CD14-positive monocyte (primary cell): ENCODE measurements around the gene ATP13A3. TPM values are rescaled to one million over a fixed set of nuclear protein-coding genes. Genes with fewer than 3 reads are reported as not detected.

Source experiments
- DNase-seq, 3 donors: peaks; one replicate each; pipeline ENCODE4 v3.0.0-alpha.2; 2011 to 2022
- H2AFZ ChIP-seq: 2 replicates; pipeline ENCODE4 v1.6.0; 2012; ENCODE audit warnings: mild to moderate bottlenecking, low read depth, low read length, inconsistent platforms; ENCODE audit not compliant: insufficient read depth, poor library complexity, severe bottlenecking
- H3K27ac ChIP-seq, 2 donors: 1 replicate in 1 of 2; 2 replicates in 1 of 2; pipeline ENCODE4 v1.5.1; 2012 to 2013; ENCODE audit warnings: low read length in 2 of 2, control low read depth in 1 of 2, inconsistent platforms in 1 of 2, low read depth in 1 of 2, mild to moderate bottlenecking in 1 of 2
- H3K27me3 ChIP-seq, 2 donors: one replicate each; pipeline versions ENCODE4 v1.6.0 to v1.6.1; 2011 to 2013; ENCODE audit warnings: low read length in 2 of 2; ENCODE audit not compliant: control insufficient read depth in 2 of 2, insufficient read depth in 2 of 2
- H3K36me3 ChIP-seq, 2 donors: replicated peaks in 1 of 2; 1 replicate in 1 of 2; 2 replicates in 1 of 2; pipeline versions ENCODE4 v1.5.1 to v1.6.1; 2012 to 2013; ENCODE audit warnings: low read length in 2 of 2, control low read depth in 1 of 2, inconsistent platforms in 1 of 2, mild to moderate bottlenecking in 1 of 2; ENCODE audit not compliant: insufficient read depth in 2 of 2, control insufficient read depth in 1 of 2
- H3K4me1 ChIP-seq, 2 donors: 1 replicate in 1 of 2; 2 replicates in 1 of 2; pipeline versions ENCODE4 v1.5.1 to v1.6.1; 2012 to 2013; ENCODE audit warnings: low read length in 2 of 2, control low read depth in 1 of 2, inconsistent platforms in 1 of 2, mild to moderate bottlenecking in 1 of 2, moderate library complexity in 1 of 2; ENCODE audit not compliant: insufficient read depth in 2 of 2, control insufficient read depth in 1 of 2
- H3K4me2 ChIP-seq: replicated peaks from 2 replicates; pipeline ENCODE3; 2012; ENCODE audit warnings: low read length, moderate library complexity, mild to moderate bottlenecking; ENCODE audit not compliant: poor library complexity, severe bottlenecking; ENCODE audit errors: extremely low read depth
- H3K4me3 ChIP-seq, 3 experiments: fragments of 200-600 bp in 1 of 3; sonication (generic) in 1 of 3; replicated peaks in 1 of 3; 1 replicate in 2 of 3; 2 replicates in 1 of 3; pipeline ENCODE4 v1.5.1; 2011 to 2013; ENCODE audit warnings: low read length in 3 of 3, mild to moderate bottlenecking in 3 of 3, control low read depth in 2 of 3, low read depth in 2 of 3, inconsistent platforms in 1 of 3, moderate library complexity in 1 of 3
- H3K79me2 ChIP-seq: 2 replicates; pipeline ENCODE4 v1.6.0; 2012; ENCODE audit warnings: mild to moderate bottlenecking, control low read depth, inconsistent platforms, low read length, moderate library complexity; ENCODE audit not compliant: insufficient read depth
- H3K9ac ChIP-seq: 2 replicates; pipeline ENCODE4 v1.6.0; 2017; ENCODE audit warnings: low read length, mild to moderate bottlenecking; ENCODE audit not compliant: insufficient read depth, poor library complexity, severe bottlenecking
- H3K9me3 ChIP-seq, 2 donors: replicated peaks in 1 of 2; 1 replicate in 1 of 2; 2 replicates in 1 of 2; pipeline versions ENCODE4 v1.5.1 to v1.6.1; 2012 to 2013; ENCODE audit warnings: low read length in 2 of 2, control low read depth in 1 of 2; ENCODE audit not compliant: control insufficient read depth in 1 of 2, insufficient read depth in 1 of 2
- H4K20me1 ChIP-seq: 2 replicates; pipeline ENCODE4 v1.6.0; 2012; ENCODE audit warnings: mild to moderate bottlenecking, low read length, control low read depth, moderate library complexity; ENCODE audit not compliant: insufficient read depth
- H3K27ac Mint-ChIP-seq, 7 donors: one replicate each; pipeline ENCODE4 v1.8.0; 2020; ENCODE audit warnings: mild to moderate bottlenecking in 7 of 7, mixed read lengths in 7 of 7, moderate library complexity in 6 of 7, inconsistent platforms in 2 of 7
- H3K27me3 Mint-ChIP-seq, 3 donors: one replicate each; pipeline ENCODE4 v1.8.0; 2021 to 2022; ENCODE audit warnings: low read depth in 3 of 3, mild to moderate bottlenecking in 3 of 3, mixed read lengths in 3 of 3, moderate library complexity in 3 of 3, inconsistent platforms in 1 of 3
- H3K36me3 Mint-ChIP-seq, 2 donors: one replicate each; pipeline ENCODE4 v1.8.0; 2020; ENCODE audit warnings: mixed read lengths in 2 of 2, inconsistent platforms in 1 of 2, mild to moderate bottlenecking in 1 of 2
- H3K4me1 Mint-ChIP-seq: one replicate; pipeline ENCODE4 v1.8.0; 2020; ENCODE audit warnings: mild to moderate bottlenecking, mixed read lengths
- H3K4me3 Mint-ChIP-seq, 2 donors: one replicate each; pipeline ENCODE4 v1.8.0; 2020; ENCODE audit warnings: mild to moderate bottlenecking in 2 of 2, mixed read lengths in 2 of 2, moderate library complexity in 1 of 2
- H3K9me3 Mint-ChIP-seq, 7 donors: one replicate each; pipeline ENCODE4 v1.8.0; 2020 to 2022; ENCODE audit warnings: mixed read lengths in 7 of 7, mild to moderate bottlenecking in 6 of 7, moderate library complexity in 6 of 7, inconsistent platforms in 2 of 7
- CTCF ChIP-seq: fragments of 200-600 bp; IDR thresholded peaks from one replicate; pipeline ENCODE4 v1.8.0; 2022; ENCODE audit warnings: antibody characterized with exemption, mild to moderate bottlenecking
- WGBS: methylation state at CpG from one replicate; pipeline ENCODE4 v1.1.5; 2013; ENCODE audit warnings: missing lambda C conversion rate; ENCODE audit not compliant: insufficient coverage; 5-methylcytosine and 5-hydroxymethylcytosine counted together
- intact Hi-C, 2 donors: fragments of 100-400 bp; cut with micrococcal nuclease; formaldehyde crosslinking; loops; one replicate each; pipeline versions ENCODE4 v1.15.0 to v1.15.1; 2023
- polyA plus RNA-seq, 3 donors: library from polyadenylated mRNA; depleted of rRNA in 1 of 3; unstranded in 2 of 3; stranded (reverse) in 1 of 3; fragments of 300-500 nt in 2 of 3; fragments of >200 nt in 1 of 3; fragmentation: Illumina TruSeq in 2 of 3; gene quantifications; 1 replicate in 2 of 3; 2 replicates in 1 of 3; pipeline ENCODE4 v1.2.3, GENCODE V29; 2012 to 2021

Gene ATP13A3
- polyA plus RNA-seq, 3 donors, result 4.7 to 19.5 (median 5.2) TPM

GRCh38 chr3:194390835-194391234, 96.0 kb downstream of the ATP13A3 start:
- DNase-seq, result no peak
- H3K4me2 ChIP-seq, result no peak overlapping the region
- peaks cover 2% of the 10 kb centered on the region for H3K4me1 Mint-ChIP-seq
- peaks cover 0 to under 1% of the 10 kb centered on the region in 2 donors for H3K4me1 ChIP-seq
- H3K9ac ChIP-seq, result no peak overlapping the region
- peak overlapping the region in 1 of 2 donors; percentile 43 for H3K4me3 Mint-ChIP-seq
- no peak for TF ChIP-seq CTCF
- H2AFZ ChIP-seq, result no peak overlapping the region
- intact Hi-C loops, result no loop called here
- no peaks in the 10 kb centered on the region for H3K36me3 ChIP-seq
- peaks cover 0 to 6% of the 10 kb centered on the region in 2 donors for H3K9me3 ChIP-seq
- peaks cover 23 to 40% (median 38%) of the 10 kb centered on the region in 3 donors for H3K27me3 Mint-ChIP-seq
- no peak overlapping the region for H3K27ac ChIP-seq
- H3K4me3 ChIP-seq, result no peak overlapping the region
- peaks cover 6 to 21% of the 10 kb centered on the region in 2 donors for H3K27me3 ChIP-seq
- no peaks in the 10 kb centered on the region for H4K20me1 ChIP-seq
- H3K36me3 Mint-ChIP-seq, result no peaks in the 10 kb centered on the region
- H3K9me3 Mint-ChIP-seq, result peaks cover 5 to 12% (median 8%) of the 10 kb centered on the region in 7 donors
- no peaks in the 10 kb centered on the region for H3K79me2 ChIP-seq
- H3K27ac Mint-ChIP-seq, result no peak overlapping the region

- no peak for DNase-seq
- no peak overlapping the region for H2AFZ ChIP-seq
- no peak overlapping the region for H3K4me3 ChIP-seq
- peaks cover 0 to 6% of the 10 kb centered on the region in 2 donors for H3K9me3 ChIP-seq
- H3K4me1 ChIP-seq, result no peaks in the 10 kb centered on the region
- no peak overlapping the region for H3K27ac ChIP-seq
- no peaks in the 10 kb centered on the region for H4K20me1 ChIP-seq
- H3K27me3 ChIP-seq, result peaks cover 0 to 7% of the 10 kb centered on the region in 2 donors
- Mint-ChIP-seq H3K4me1 (peaks cover 2% of the 10 kb centered on the region), H3K27ac (no peak overlapping the region), H3K27me3 (peaks cover 18 to 26% (median 25%) of the 10 kb centered on the region in 3 donors), H3K9me3 (peaks cover 5 to 10% (median 8%) of the 10 kb centered on the region in 7 donors), H3K4me3 (no peak overlapping the region), H3K36me3 (no peaks in the 10 kb centered on the region)
- 95% methylated on average over 5 of the region's 8 CpGs for WGBS
- no peak overlapping the region for H3K9ac ChIP-seq
- no peaks in the 10 kb centered on the region for H3K79me2 ChIP-seq
- no peak overlapping the region for H3K4me2 ChIP-seq
- no peak for TF ChIP-seq CTCF
- H3K36me3 ChIP-seq, result no peaks in the 10 kb centered on the region
- intact Hi-C loops, result no loop called here
These were observed 97.5 kb downstream of the ATP13A3 start for GRCh38 chr3:194389269-194389668.
